H9 (cell line): ENCODE measurements around the gene LRRC8B. TPM values are rescaled to one million over a fixed set of nuclear protein-coding genes. Genes with fewer than 3 reads are reported as not detected.

Source experiments
- DNase-seq: peaks from one replicate; pipeline ENCODE4 v3.0.0-alpha.2; 2017
- H2AFZ ChIP-seq: one replicate; pipeline ENCODE4 v1.6.1; 2013; ENCODE audit warnings: mild to moderate bottlenecking, low read length, control low read depth, moderate library complexity
- H2AK5ac ChIP-seq: 2 replicates; pipeline ENCODE4 v1.6.1; 2013; ENCODE audit warnings: low read length, control low read depth, mixed read lengths; ENCODE audit not compliant: insufficient read length
- H2BK120ac ChIP-seq: one replicate; pipeline ENCODE4 v1.6.1; 2013; ENCODE audit warnings: low read depth, mild to moderate bottlenecking, low read length, control low read depth, inconsistent platforms; ENCODE audit not compliant: poor library complexity, severe bottlenecking
- H2BK12ac ChIP-seq: 2 replicates; pipeline ENCODE4 v1.6.1; 2013; ENCODE audit warnings: low read length, control low read depth, mixed read lengths, low read depth; ENCODE audit not compliant: insufficient read length
- H2BK15ac ChIP-seq: 2 replicates; pipeline ENCODE4 v1.6.1; 2013; ENCODE audit warnings: low read depth, low read length, control low read depth
- H2BK20ac ChIP-seq: one replicate; pipeline ENCODE4 v1.6.1; 2013; ENCODE audit warnings: low read depth, mild to moderate bottlenecking, low read length, control low read depth, inconsistent platforms; ENCODE audit not compliant: poor library complexity, severe bottlenecking
- H2BK5ac ChIP-seq: 2 replicates; pipeline ENCODE4 v1.6.1; 2013; ENCODE audit warnings: low read length, control low read depth, mixed read lengths; ENCODE audit not compliant: insufficient read length
- H3K14ac ChIP-seq: 2 replicates; pipeline ENCODE4 v1.6.1; 2013; ENCODE audit warnings: low read length, control low read depth; ENCODE audit not compliant: insufficient read depth
- H3K18ac ChIP-seq: 2 replicates; pipeline ENCODE4 v1.6.1; 2013; ENCODE audit warnings: low read depth, mild to moderate bottlenecking, mixed read lengths, low read length, control low read depth; ENCODE audit not compliant: insufficient read length
- H3K23ac ChIP-seq: 2 replicates; pipeline ENCODE4 v1.6.1; 2013; ENCODE audit warnings: low read length, control low read depth, mixed read lengths, low read depth; ENCODE audit not compliant: insufficient read length
- H3K23me2 ChIP-seq: 2 replicates; pipeline ENCODE4 v1.6.1; 2013; ENCODE audit warnings: low read depth, mild to moderate bottlenecking, mixed read lengths, low read length, control low read depth; ENCODE audit not compliant: insufficient read length, poor library complexity, severe bottlenecking
- H3K27ac ChIP-seq: 2 replicates; pipeline ENCODE4 v1.5.1; 2013; ENCODE audit warnings: low read length, control low read depth, mixed read lengths, low read depth; ENCODE audit not compliant: insufficient read length
- H3K27me3 ChIP-seq: 2 replicates; pipeline ENCODE4 v1.6.1; 2013; ENCODE audit warnings: low read length, control low read depth, inconsistent platforms; ENCODE audit not compliant: insufficient read depth
- H3K4ac ChIP-seq: 2 replicates; pipeline ENCODE4 v1.6.1; 2013; ENCODE audit warnings: low read depth, mild to moderate bottlenecking, control low read depth, inconsistent platforms, low read length, moderate library complexity
- H3K4me1 ChIP-seq: 2 replicates; pipeline ENCODE4 v1.6.1; 2013; ENCODE audit warnings: low read length, control low read depth, inconsistent platforms; ENCODE audit not compliant: insufficient read depth
- H3K4me2 ChIP-seq: 2 replicates; pipeline ENCODE4 v1.6.1; 2013; ENCODE audit warnings: low read length, control low read depth, mixed read lengths; ENCODE audit not compliant: insufficient read length, insufficient read depth
- H3K56ac ChIP-seq: 2 replicates; pipeline ENCODE4 v1.6.1; 2013; ENCODE audit warnings: low read depth, mild to moderate bottlenecking, mixed read lengths, low read length, control low read depth; ENCODE audit not compliant: insufficient read length
- H3K79me1 ChIP-seq: 2 replicates; pipeline ENCODE4 v1.6.1; 2013; ENCODE audit warnings: low read depth, mild to moderate bottlenecking, moderate library complexity, low read length, control low read depth, inconsistent platforms; ENCODE audit not compliant: insufficient read depth, poor library complexity, severe bottlenecking
- H3K79me2 ChIP-seq: 2 replicates; pipeline ENCODE4 v1.6.1; 2013; ENCODE audit warnings: low read length, control low read depth, inconsistent platforms; ENCODE audit not compliant: insufficient read depth
- H3K9ac ChIP-seq: 2 replicates; pipeline ENCODE4 v1.6.1; 2013; ENCODE audit warnings: low read length, control low read depth, mixed read lengths; ENCODE audit not compliant: insufficient read length; ENCODE audit errors: extremely low read depth
- H3K9me3 ChIP-seq: one replicate; pipeline ENCODE4 v1.6.1; 2013; ENCODE audit warnings: low read depth, low read length, inconsistent platforms; ENCODE audit not compliant: control insufficient read depth
- H3T11ph ChIP-seq: one replicate; pipeline ENCODE4 v1.6.1; 2013; ENCODE audit warnings: mild to moderate bottlenecking, low read length, control low read depth, inconsistent platforms
- H4K20me1 ChIP-seq: one replicate; pipeline ENCODE4 v1.6.1; 2013; ENCODE audit not compliant: control insufficient read depth, insufficient read length, insufficient read depth
- H4K5ac ChIP-seq: 2 replicates; pipeline ENCODE4 v1.6.1; 2013; ENCODE audit warnings: low read depth, mild to moderate bottlenecking, mixed read lengths, low read length, control low read depth; ENCODE audit not compliant: insufficient read length
- H4K8ac ChIP-seq: replicated peaks from 2 replicates; pipeline ENCODE4 v1.6.1; 2013; ENCODE audit warnings: low read length, control low read depth, mixed read lengths, low read depth; ENCODE audit not compliant: insufficient read length
- H4K91ac ChIP-seq: 2 replicates; pipeline ENCODE4 v1.6.1; 2013; ENCODE audit warnings: low read depth, mild to moderate bottlenecking, moderate library complexity, mixed read lengths, low read length, control low read depth; ENCODE audit not compliant: insufficient read length
- H3K27ac Mint-ChIP-seq, 3 experiments: 2 replicates in 2 of 3; 3 replicates in 1 of 3; pipeline ENCODE4 v1.8.0; 2020 to 2021; ENCODE audit warnings: mixed read lengths in 3 of 3, mild to moderate bottlenecking in 1 of 3, moderate library complexity in 1 of 3
- H3K27me3 Mint-ChIP-seq: 2 replicates; pipeline ENCODE4 v1.8.0; 2021; ENCODE audit warnings: low read depth, mild to moderate bottlenecking, moderate library complexity, mixed read lengths
- H3K36me3 Mint-ChIP-seq, 3 experiments: 2 replicates in 2 of 3; 3 replicates in 1 of 3; pipeline ENCODE4 v1.8.0; 2020 to 2021; ENCODE audit warnings: low read depth in 3 of 3, mixed read lengths in 3 of 3; ENCODE audit not compliant: insufficient read depth in 1 of 3
- H3K4me1 Mint-ChIP-seq, 2 experiments: 2 replicates each; pipeline ENCODE4 v1.8.0; 2020; ENCODE audit warnings: mixed read lengths in 2 of 2
- H3K4me3 Mint-ChIP-seq, 2 experiments: 2 replicates in 1 of 2; 3 replicates in 1 of 2; pipeline ENCODE4 v1.8.0; 2020 to 2021; ENCODE audit warnings: mild to moderate bottlenecking in 2 of 2, mixed read lengths in 2 of 2, moderate library complexity in 1 of 2
- H3K9me3 Mint-ChIP-seq, 2 experiments: 2 replicates in 1 of 2; 3 replicates in 1 of 2; pipeline ENCODE4 v1.8.0; 2020; ENCODE audit warnings: mild to moderate bottlenecking in 2 of 2, mixed read lengths in 2 of 2, moderate library complexity in 1 of 2
- WGBS: extraction: QIAGEN DNeasy Blood & Tissue Kit; methylation state at CpG from one replicate; pipeline ENCODE4 v1.1.7; 2013; ENCODE audit warnings: missing lambda C conversion rate, low lambda C conversion rate, mixed read lengths; ENCODE audit not compliant: insufficient read length; ENCODE audit errors: extremely low coverage; 5-methylcytosine and 5-hydroxymethylcytosine counted together
- total RNA-seq: library from RNA; stranded (reverse); gene quantifications from 2 replicates; pipeline ENCODE4 v1.2.1, GENCODE V29; 2021
- TF ChIP-seq, protein P1 (sequence below): fragments of 200-600 bp; sonication (generic); conservative IDR thresholded peaks from 3 replicates; pipeline ENCODE4 v1.8.0; 2021; ENCODE audit warnings: antibody characterized with exemption, mild to moderate bottlenecking

The LRRC8B gene
- total RNA-seq, 1 experiment from 2014 or later, result 33.2 TPM

DNA sequence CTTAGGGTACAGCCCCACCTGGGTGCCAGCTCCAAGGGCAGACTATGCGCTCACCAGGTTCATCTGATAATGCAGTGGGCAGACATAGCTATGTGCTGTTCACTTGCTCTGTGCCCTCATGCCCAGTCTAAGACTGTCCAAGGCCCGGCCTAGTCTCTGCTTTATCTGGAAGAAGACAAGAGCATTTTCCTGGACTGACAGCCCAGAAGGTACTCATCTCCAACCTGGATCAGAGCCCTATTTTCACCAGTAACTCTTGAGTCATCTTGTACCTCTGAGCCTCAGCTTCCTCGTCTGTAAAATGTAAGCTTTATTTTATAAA, 79.7 kb downstream of the LRRC8B start:
- Histone ChIP-seq H3K9ac (no peak overlapping the region), H4K5ac (no peak overlapping the region), H2BK5ac (no peak overlapping the region), H2BK15ac (no peak overlapping the region), H3T11ph (no peak overlapping the region), H3K4me1 (peaks cover 2% of the 10 kb centered on the region; the same call in 1 of the 2 replicates), H3K79me2 (no peaks in the 10 kb centered on the region), H3K18ac (no peak overlapping the region), H3K23ac (no peak overlapping the region), H3K9me3 (no peaks in the 10 kb centered on the region), H2AK5ac (no peak overlapping the region), H3K27me3 (no peaks in the 10 kb centered on the region), H3K23me2 (no peaks in the 10 kb centered on the region), H2BK120ac (no peak overlapping the region), H3K4ac (no peak overlapping the region), H4K91ac (no peak overlapping the region), H3K79me1 (no peaks in the 10 kb centered on the region), H2BK12ac (no peak overlapping the region), H3K27ac (no peak overlapping the region), H4K20me1 (no peaks in the 10 kb centered on the region), H3K56ac (no peak overlapping the region), H2BK20ac (no peak overlapping the region), H3K14ac (no peak overlapping the region), H4K8ac (no peak overlapping the region), H3K4me2 (no peak overlapping the region), H2AFZ (no peak overlapping the region)
- WGBS, result no CpG with 5 or more reads among the region's 3 CpGs
- Mint-ChIP-seq H3K9me3 (no peaks in the 10 kb centered on the region), H3K4me3 (no peak overlapping the region), H3K36me3 (peaks cover 0 to 2% (median 0%) of the 10 kb centered on the region in 3 experiments; a peak in 2 of 7 replicates), H3K27me3 (no peaks in the 10 kb centered on the region), H3K4me1 (peaks cover 10 to 14% of the 10 kb centered on the region in 2 experiments), H3K27ac (no peak overlapping the region)
- TF ChIP-seq, protein P1, sequence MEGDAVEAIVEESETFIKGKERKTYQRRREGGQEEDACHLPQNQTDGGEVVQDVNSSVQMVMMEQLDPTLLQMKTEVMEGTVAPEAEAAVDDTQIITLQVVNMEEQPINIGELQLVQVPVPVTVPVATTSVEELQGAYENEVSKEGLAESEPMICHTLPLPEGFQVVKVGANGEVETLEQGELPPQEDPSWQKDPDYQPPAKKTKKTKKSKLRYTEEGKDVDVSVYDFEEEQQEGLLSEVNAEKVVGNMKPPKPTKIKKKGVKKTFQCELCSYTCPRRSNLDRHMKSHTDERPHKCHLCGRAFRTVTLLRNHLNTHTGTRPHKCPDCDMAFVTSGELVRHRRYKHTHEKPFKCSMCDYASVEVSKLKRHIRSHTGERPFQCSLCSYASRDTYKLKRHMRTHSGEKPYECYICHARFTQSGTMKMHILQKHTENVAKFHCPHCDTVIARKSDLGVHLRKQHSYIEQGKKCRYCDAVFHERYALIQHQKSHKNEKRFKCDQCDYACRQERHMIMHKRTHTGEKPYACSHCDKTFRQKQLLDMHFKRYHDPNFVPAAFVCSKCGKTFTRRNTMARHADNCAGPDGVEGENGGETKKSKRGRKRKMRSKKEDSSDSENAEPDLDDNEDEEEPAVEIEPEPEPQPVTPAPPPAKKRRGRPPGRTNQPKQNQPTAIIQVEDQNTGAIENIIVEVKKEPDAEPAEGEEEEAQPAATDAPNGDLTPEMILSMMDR, result no peak
- DNase-seq, result no peak
